ENCODE measurements around the gene SMC2.

The SMC2 gene

DNA sequence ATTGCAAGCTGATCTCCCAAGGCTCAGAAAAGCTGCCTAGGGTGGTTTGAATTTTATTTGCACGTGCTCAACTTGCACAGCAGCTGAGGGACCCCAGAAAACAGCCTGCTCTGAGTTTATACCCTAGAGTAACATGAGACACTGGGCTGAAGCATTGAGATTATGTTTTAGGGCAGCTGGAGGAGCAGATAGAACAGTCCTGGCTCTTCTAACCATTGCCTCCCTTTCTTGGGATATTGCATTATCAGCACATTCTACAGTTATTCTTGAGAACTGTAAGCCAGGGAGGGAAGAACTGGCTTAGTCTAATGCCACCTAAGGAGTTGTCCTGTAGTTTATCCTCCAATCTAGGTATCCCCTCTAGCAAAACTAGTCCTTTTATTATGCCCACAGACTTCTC is 10.3 kb downstream of the SMC2 start:
- no peak for DNase-seq (ENCODE audit: low spot score)

DNA sequence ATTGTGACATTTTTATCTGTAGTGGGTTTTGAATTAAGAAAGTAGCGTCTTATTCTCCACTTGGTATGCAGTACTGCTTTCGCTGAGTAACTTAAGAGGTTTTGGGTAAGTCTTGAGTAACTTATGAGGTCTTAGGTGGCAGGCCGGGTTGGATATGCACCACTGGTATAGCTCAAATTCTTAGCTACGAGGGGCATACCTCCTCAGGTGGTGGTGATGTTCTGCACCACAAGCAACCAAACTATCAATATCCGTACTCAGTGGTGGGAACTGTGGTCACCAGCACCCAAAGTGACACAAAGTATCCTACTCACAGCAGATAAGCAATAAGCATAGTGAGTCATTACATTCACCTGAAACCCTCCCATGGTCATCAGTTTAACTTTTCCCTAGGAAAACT is 13.7 kb downstream of the SMC2 start:
- no peak for DNase-seq (ENCODE audit: low spot score)

DNA sequence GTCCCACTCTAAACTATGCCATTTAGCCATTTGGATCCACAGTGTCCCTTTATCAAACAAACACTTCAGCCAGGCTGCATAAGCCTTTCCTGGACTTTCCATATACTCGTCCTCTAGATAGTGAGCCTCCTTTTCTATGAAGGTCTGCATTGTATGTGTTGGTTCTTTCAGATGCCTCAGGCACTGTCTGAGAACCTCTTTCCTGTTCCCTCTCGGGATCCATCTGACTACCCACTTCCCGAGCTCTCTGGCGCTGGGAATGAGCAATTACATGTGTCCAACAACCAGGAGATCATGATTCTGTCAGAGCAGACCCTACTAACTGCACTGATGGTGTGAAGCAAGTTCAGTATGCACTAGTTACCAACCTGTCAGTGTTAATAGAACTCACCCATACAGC is 14.2 kb downstream of the SMC2 start:
- no peak for DNase-seq (ENCODE audit: low spot score)

DNA sequence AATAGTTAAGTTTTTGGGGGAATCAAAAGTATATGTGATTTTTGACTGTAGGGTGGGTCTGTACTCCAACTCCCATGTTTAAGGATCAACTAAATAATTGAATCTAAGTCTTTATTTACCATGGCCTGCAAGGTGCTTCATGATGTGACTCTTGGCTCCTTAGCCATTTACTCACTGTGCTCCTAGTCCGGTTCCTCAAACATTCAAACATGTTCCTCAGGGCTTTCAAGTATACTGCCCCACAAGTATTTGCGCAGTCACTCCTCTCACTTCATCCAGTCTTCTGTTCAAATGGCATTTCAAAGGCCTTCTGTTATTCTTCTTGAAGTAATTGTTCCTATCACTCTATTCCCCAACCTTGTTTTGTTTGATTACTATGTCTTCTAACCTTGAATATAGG is 16.4 kb downstream of the SMC2 start:
- DNase-seq (ENCODE audit: low spot score) = no peak

DNA sequence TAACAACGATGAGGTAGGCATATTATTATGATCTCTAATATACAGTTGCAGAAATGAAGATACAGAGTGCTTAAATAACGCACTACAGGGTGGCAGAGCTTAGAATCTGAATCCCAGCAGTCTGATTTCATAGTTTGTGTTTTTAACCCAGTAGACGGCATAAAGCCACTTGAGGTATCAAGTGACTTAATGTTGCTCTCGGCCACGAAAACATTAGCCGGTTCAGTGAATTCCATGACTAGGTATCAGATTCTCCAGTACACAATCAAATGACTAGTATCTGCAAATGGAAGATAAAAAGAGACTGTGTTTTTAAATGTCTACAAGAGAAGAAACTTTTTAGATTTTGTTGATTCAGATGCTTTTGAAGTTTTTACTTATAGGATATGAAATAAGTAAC is 24.8 kb downstream of the SMC2 start:
- DNase-seq (ENCODE audit: low spot score) = no peak

DNA sequence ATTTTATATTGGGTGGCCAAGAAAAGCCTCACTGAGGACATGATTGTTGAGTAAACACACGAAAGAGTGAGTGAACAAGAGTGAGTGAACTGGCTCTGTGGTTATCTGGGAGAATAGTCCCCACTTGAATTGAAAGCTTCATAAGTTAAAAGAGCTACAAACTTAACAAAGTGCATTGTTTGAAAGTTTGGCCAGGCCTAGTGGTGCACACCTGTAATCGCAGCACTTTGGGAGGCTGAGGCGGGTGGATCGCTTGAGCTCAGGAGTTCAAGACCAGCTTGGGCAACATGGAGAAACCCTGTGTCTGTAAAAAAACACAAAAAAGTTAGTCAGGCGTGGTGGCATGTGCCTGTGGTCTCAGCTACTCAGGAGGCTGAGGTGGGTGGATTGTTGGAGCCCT is 26.9 kb downstream of the SMC2 start:
- no peak for DNase-seq (ENCODE audit: low spot score)

DNA sequence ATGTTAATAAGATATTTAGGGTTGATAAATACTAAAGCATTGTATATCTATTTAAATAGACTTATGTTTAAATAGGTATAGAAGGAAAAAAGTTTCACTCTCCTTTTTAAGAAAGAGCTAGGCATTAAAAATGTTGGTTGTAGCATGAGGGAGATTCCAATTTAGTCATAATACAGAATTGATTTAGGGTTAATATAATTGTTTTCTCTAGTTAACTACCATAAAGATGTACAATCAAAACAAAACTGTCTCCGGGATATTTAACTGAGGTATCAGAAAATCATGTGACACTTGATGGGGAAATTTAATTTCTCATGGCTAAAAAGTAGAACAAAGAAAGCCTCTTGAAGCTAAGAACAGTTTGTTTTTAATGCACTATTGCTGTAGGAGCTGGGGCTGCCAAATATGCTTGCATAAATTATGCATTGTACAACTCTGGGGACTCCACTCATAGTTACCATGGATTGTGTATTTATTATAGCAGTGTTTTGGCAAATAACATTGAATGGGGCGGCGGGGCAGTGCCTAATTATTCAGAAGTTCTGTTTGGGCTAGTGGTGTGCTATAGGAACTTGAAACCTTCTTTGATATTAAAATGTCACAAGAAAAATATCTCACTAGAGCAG is 44.2 kb downstream of the SMC2 start:
- no peak for DNase-seq (ENCODE audit: low spot score)

DNA sequence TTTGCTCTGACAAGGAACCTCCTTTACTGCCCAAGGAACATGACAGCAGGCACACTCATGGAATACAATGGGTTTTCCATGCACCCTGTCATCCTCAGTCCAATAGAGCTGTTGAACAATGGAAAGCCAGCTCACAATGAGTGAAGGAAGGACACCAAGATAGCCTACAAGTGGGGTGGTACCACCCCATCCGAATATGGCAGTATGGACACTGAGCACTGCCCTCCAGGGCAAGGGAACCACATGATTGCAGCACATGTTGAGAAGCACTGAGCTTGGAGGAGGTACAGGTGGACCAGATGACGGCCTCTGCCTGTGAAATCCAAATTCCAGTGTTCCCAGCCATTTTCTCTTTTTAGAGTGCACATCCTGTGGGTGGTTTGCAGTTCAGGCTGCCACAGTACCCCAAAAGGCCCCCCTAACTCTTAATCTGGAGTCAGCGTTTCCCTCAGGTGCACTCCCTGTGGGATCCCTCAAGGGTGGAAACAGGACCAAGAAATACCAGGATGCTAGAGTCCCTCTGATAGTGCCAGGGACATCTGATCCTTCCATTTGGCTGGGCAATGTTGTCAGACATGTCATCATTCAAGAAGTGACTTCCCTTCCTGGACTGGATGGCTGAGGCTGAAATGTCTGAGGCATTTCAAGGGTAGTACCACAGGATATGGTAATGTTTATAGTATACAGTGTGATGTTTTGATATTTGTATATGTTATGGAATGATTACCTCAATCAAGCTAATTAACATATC is 48.9 kb downstream of the SMC2 start:
- DNase-seq (ENCODE audit: low spot score) = no peak

DNA sequence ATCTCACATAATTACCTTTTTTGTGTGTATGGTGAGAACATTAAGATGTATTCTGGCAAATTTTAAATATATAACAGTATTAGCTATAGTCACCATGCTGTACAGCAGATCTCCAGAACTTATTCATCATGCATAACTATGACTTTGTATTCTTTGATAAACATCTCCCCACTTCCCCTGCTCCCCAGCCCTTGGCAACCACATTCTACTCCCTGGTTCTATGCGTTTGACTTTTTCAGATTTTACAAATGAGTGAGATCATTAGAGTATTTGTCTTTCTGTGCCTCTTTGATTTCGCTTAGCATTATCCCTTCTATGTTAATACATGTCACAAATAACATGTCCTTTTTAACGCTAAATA is 49.4 kb downstream of the SMC2 start:
- DNase-seq (ENCODE audit: low spot score) = no peak

DNA sequence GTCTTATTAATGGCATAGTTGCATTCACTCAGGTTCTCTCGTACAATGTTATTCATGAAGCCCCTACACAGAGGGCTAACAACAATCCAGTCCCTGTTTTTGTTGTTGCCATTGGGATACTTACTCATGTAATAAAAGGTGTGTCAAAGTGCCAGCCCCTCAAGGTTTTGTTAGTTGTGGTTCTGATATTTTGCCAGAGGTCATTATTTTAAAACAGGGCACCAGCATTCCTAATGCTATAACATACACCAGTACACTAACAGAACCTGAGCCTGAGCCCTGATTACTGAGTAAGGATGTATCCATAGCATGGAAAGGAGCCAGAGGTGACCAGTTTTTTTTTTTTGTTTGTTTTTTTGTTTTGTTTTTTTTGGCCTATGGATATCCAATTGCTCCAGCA is 50.2 kb downstream of the SMC2 start:
- DNase-seq (ENCODE audit: low spot score) = no peak

DNA sequence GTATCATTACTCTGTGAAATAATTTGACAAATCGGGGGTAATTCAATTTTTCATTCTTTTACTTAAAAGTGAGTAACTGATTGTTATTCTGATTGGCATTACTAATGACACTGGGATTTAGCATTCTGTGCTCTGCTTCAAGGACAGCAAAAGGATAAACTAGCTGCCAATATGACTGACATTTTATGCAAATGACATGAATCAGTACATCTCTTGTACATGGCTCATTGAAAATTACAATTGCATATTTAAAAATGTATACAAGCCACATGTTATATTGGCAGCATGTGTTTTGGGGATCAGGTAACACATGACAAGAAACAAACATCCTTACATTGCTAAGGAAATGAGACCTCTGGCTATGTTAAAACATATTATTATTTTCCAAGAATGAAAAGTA is 79.0 kb downstream of the SMC2 start:
- no peak for DNase-seq (ENCODE audit: low spot score)

DNA sequence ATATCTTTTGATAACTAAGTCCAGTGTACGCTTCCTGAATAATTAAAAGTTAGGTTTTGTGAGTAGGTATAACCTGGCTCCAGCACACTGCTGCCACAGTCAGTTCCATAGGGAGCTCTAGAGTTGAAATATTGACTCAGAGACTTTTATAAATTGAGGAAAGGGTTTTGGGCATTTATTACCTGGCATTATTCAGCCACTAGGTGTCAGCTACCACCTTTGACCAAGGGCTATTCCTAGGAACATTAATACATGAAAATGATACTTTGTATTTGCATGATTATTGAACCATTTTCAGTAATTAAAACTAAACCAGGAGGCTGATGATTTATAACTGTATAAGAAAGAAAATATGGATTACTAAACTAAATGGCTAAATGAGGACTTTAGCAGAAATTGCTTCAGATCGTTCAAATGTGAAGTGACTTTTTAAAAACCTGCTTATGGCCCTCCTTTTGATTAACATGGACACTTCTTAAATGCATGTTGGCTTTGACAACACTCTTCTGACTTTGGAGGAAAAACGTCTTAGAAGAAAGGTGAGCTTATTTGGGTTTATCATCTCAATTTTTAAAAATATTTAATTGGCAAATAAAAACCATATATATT is 83.0 kb downstream of the SMC2 start:
- no peak for DNase-seq (ENCODE audit: low spot score)

DNA sequence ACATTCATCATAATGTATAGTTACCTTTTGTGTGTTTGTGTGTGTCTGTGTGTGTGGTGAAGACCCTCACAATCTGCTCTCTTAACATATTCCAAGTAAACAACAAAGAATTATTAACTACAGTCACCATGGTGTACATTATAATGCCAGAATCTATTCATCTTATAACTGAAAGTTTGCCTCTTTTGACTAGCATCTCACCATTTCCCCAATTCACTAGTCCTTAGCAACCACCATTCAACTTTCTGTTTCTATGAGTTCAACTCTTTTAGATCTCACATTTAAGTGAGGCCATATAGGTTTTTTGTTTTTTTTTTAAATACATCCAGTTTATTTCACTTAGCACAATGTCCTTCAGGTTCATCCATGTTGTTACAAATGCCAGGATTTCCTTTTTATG is 83.6 kb downstream of the SMC2 start:
- DNase-seq (ENCODE audit: low spot score) = no peak

Data from hepatic stellate cell (primary cell).